HepG2 (cell line): Measurements from ENCODE around the gene HBQ1. TPM values are rescaled to one million over a fixed set of nuclear protein-coding genes. Genes with fewer than 3 reads are reported as not detected.

ENCODE experiments used
- BRD4 ChIP-seq: sonication (generic); formaldehyde crosslinking; IDR thresholded peaks from 2 replicates; pipeline ENCODE4 v1.4.0; 2020; ENCODE audit warnings: missing genetic modification reagents
- CREB1 ChIP-seq, 2 experiments: fragments of 450-650 bp in 1 of 2; IDR thresholded peaks; 2 replicates each; pipeline ENCODE4 v1.6.1; 2016 to 2017; ENCODE audit warnings: control low read depth in 1 of 2, mild to moderate bottlenecking in 1 of 2, missing compliant biosample characterization in 1 of 2, missing genetic modification characterization in 1 of 2
- EHMT2 ChIP-seq: fragments of 200-600 bp; sonication (generic); IDR thresholded peaks from 2 replicates; pipeline ENCODE4 v1.7.0; 2017; ENCODE audit warnings: antibody characterized with exemption, low read depth, low read length, borderline replicate concordance
- FOSL2 ChIP-seq: sonication (generic); formaldehyde crosslinking; IDR thresholded peaks from 2 replicates; pipeline ENCODE4 v1.4.0; 2020; ENCODE audit warnings: missing genetic modification reagents
- IRF2 ChIP-seq: IDR thresholded peaks from 2 replicates; pipeline ENCODE4 v1.6.1; 2018; ENCODE audit warnings: missing genetic modification reagents, missing compliant biosample characterization
- MEIS1 ChIP-seq: sonication (generic); formaldehyde crosslinking; IDR thresholded peaks from 2 replicates; pipeline ENCODE4 v1.9.0; 2021; ENCODE audit warnings: mild to moderate bottlenecking, missing genetic modification reagents, moderate library complexity, borderline replicate concordance
- PAWR ChIP-seq: sonication (generic); formaldehyde crosslinking; IDR thresholded peaks from 2 replicates; pipeline ENCODE4 v1.4.0; 2020; ENCODE audit warnings: missing genetic modification reagents, mild to moderate bottlenecking, borderline replicate concordance
- PRMT3 ChIP-seq: sonication (generic); formaldehyde crosslinking; IDR thresholded peaks from 2 replicates; pipeline ENCODE4 v1.8.1; 2022; ENCODE audit warnings: low read depth, mild to moderate bottlenecking, moderate library complexity, missing genetic modification reagents, borderline replicate concordance
- SP1 ChIP-seq, 2 experiments: fragments of 450-650 bp in 1 of 2; sonication (generic) in 1 of 2; formaldehyde crosslinking in 1 of 2; IDR thresholded peaks; 2 replicates each; pipeline versions ENCODE4 v1.4.0 to v1.6.1; 2016 to 2020; ENCODE audit warnings: missing genetic modification reagents in 1 of 2
- TCF7 ChIP-seq: sonication (generic); IDR thresholded peaks from 2 replicates; pipeline ENCODE4 v1.6.1; 2016; ENCODE audit warnings: antibody characterized with exemption, low read depth
- THAP11 ChIP-seq: IDR thresholded peaks from 2 replicates; pipeline ENCODE4 v1.6.1; 2016; ENCODE audit warnings: missing biosample characterization, missing genetic modification reagents
- ZFAT ChIP-seq: sonication (generic); formaldehyde crosslinking; conservative IDR thresholded peaks from 2 replicates; pipeline ENCODE4 v1.8.1; 2023; ENCODE audit warnings: missing genetic modification reagents, inconsistent platforms
- ZNF260 ChIP-seq: sonication (generic); formaldehyde crosslinking; IDR thresholded peaks from 2 replicates; pipeline ENCODE4 v1.4.0; 2020; ENCODE audit warnings: missing genetic modification reagents, low read depth, mild to moderate bottlenecking, borderline replicate concordance
- ZNF263 ChIP-seq: sonication (generic); formaldehyde crosslinking; IDR thresholded peaks from 2 replicates; pipeline ENCODE4 v1.4.0; 2020; ENCODE audit warnings: missing genetic modification reagents
- ZNF432 ChIP-seq: sonication (generic); formaldehyde crosslinking; IDR thresholded peaks from 2 replicates; pipeline ENCODE4 v1.5.0; 2020; ENCODE audit warnings: missing genetic modification reagents, mild to moderate bottlenecking, borderline replicate concordance
- ZNF496 ChIP-seq: sonication (generic); formaldehyde crosslinking; IDR thresholded peaks from 2 replicates; pipeline ENCODE4 v1.8.1; 2023; ENCODE audit warnings: mild to moderate bottlenecking, moderate library complexity, missing genetic modification reagents; ENCODE audit not compliant: insufficient replicate concordance
- ZNF552 ChIP-seq: sonication (generic); formaldehyde crosslinking; IDR thresholded peaks from 2 replicates; pipeline ENCODE4 v1.9.0; 2022; ENCODE audit warnings: missing genetic modification reagents, mild to moderate bottlenecking, borderline replicate concordance
- ZNF562 ChIP-seq: sonication (generic); formaldehyde crosslinking; IDR thresholded peaks from 2 replicates; pipeline ENCODE4 v1.8.0; 2022; ENCODE audit warnings: missing genetic modification reagents, borderline replicate concordance
- ZNF598 ChIP-seq: sonication (generic); formaldehyde crosslinking; IDR thresholded peaks from 2 replicates; pipeline ENCODE4 v1.5.1; 2020; ENCODE audit warnings: mild to moderate bottlenecking, missing genetic modification reagents, borderline replicate concordance
- ZNF773 ChIP-seq: sonication (generic); formaldehyde crosslinking; IDR thresholded peaks from 2 replicates; pipeline ENCODE4 v1.4.0; 2020; ENCODE audit warnings: missing genetic modification reagents, borderline replicate concordance
- ZSCAN20 ChIP-seq: sonication (generic); formaldehyde crosslinking; IDR thresholded peaks from 2 replicates; pipeline ENCODE4 v1.4.0; 2020; ENCODE audit warnings: missing genetic modification reagents, mild to moderate bottlenecking, borderline replicate concordance
- ZSCAN22 ChIP-seq: sonication (generic); formaldehyde crosslinking; IDR thresholded peaks from 2 replicates; pipeline ENCODE4 v1.4.0; 2020; ENCODE audit warnings: mild to moderate bottlenecking, missing genetic modification reagents
- polyA plus RNA-seq, 8 experiments: library from polyadenylated mRNA; depleted of rRNA in 3 of 8; stranded (reverse) in 7 of 8; unstranded in 1 of 8; fragments of >200 nt; fragmentation: Illumina TruSeq in 4 of 8; extraction: Trizol in 4 of 8; gene quantifications; 2 replicates each; pipeline versions ENCODE4 v1.2.1 to v1.2.3, GENCODE V29; 2011 to 2016; ENCODE audit warnings: low read depth in 4 of 8, missing spikeins in 1 of 8, mixed read lengths in 1 of 8; ENCODE audit not compliant: insufficient read depth in 1 of 8
- total RNA-seq, 5 experiments: library from RNA; depleted of rRNA; stranded (reverse); fragments of >200 nt; fragmentation: Illumina TruSeq; extraction: Trizol; gene quantifications; 2 replicates each; pipeline ENCODE4 v1.2.3, GENCODE V29; 2016; ENCODE audit warnings: low read depth in 1 of 5
- TF ChIP-seq, protein P1 (sequence below), 2 experiments: sonication (generic) in 1 of 2; formaldehyde crosslinking in 1 of 2; IDR thresholded peaks; 2 replicates each; pipeline versions ENCODE4 v1.4.0 to v1.6.1; 2016 to 2020; ENCODE audit warnings: borderline replicate concordance in 1 of 2, low read depth in 1 of 2, mild to moderate bottlenecking in 1 of 2, missing genetic modification reagents in 1 of 2
- TF ChIP-seq, protein P2 (sequence below): IDR thresholded peaks from 2 replicates; pipeline ENCODE4 v1.6.1; 2016; ENCODE audit warnings: control low read depth

The HBQ1 gene
- total and polyA plus RNA-seq, 2 of the 13 experiments (the other 11 are each of a cell fraction or from before 2014, with no cell fraction given): 4.9 to 7.4 TPM

DNA sequence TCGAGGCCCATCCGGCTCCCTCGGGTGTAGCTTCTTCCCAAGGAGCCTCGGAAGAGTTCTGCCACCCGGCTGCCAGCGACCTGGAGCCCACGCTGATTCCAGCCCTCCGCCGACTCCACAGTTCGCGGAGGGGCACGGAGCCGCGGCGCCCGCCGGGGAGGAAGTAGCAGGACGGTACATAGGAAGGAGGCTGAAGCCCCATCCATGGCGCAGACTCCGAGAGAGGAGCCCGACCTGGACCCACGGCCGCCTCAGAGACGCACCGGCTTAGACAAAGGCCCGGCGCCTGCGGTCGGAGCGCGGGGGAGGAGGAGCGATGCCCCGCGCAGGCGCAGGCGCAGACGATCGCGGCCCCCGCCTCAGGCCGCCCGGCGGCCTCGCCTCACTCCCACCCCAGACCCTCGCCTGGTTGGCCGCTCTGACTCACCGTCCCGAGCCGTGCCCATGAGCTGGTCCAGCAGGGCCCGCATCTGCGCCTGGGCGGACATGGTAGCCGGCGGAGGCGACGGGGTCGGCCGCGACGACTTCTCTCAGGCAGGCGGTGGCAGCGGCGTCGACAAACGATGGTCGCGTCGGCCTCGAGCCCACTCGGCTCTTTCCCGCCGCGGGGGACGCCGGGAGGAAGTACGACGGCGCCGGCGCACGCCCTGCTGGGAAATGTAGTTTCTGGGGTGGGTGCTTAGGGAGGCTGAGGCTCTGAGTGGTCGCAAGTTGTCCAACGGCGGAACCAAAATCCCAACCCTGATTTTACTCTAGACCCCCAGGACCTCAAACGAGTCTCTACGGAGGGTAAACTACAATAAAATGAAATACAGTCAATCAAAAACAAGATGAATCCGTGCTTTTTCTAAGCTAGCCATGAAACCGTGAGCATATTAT is 48.8 kb downstream of the HBQ1 start, which contains the start of gene LUC7L (continued):
- TF ChIP-seq MEIS1 (CRISPR knock-in tag) (peak; percentile 78; the same call in 1 of the 2 replicates), ZSCAN20 (CRISPR knock-in tag) (peak; percentile 69; the same call in 1 of the 2 replicates), IRF2 (CRISPR knock-in tag) (peak; percentile 87), FOSL2 (CRISPR knock-in tag) (peak; percentile 71), ZFAT (CRISPR knock-in tag) (peak; percentile 91), ZNF260 (CRISPR knock-in tag) (no peak), PAWR (CRISPR knock-in tag) (no peak; the same call in 1 of the 2 replicates), ZNF496 (CRISPR knock-in tag) (no peak), PRMT3 (CRISPR knock-in tag) (peak; percentile 16; the same call in 1 of the 2 replicates), ZNF432 (CRISPR knock-in tag) (no peak), EHMT2 (no peak), CREB1 (IDR thresholded peaks at IDR 0.05) (peak; percentile 90), CREB1 (CRISPR knock-in tag; IDR thresholded peaks at IDR 0.05) (peak; percentile 96), SP1 (IDR thresholded peaks at IDR 0.05) (no peak), SP1 (CRISPR knock-in tag; IDR thresholded peaks at IDR 0.05) (peak; percentile 43; the same call in 1 of the 2 replicates), TCF7 (no peak), ZNF552 (peak; percentile 84; the same call in 1 of the 2 replicates), THAP11 (CRISPR knock-in tag) (peak; percentile 100), BRD4 (CRISPR knock-in tag) (peak; percentile 93), ZSCAN22 (CRISPR knock-in tag) (no peak), ZNF263 (peak; percentile 76), ZNF773 (CRISPR knock-in tag) (no peak; the same call in none of the 2 replicates), ZNF562 (no peak), ZNF598 (CRISPR knock-in tag) (peak; percentile 88; the same call in 1 of the 2 replicates)
- TF ChIP-seq, protein P1, sequence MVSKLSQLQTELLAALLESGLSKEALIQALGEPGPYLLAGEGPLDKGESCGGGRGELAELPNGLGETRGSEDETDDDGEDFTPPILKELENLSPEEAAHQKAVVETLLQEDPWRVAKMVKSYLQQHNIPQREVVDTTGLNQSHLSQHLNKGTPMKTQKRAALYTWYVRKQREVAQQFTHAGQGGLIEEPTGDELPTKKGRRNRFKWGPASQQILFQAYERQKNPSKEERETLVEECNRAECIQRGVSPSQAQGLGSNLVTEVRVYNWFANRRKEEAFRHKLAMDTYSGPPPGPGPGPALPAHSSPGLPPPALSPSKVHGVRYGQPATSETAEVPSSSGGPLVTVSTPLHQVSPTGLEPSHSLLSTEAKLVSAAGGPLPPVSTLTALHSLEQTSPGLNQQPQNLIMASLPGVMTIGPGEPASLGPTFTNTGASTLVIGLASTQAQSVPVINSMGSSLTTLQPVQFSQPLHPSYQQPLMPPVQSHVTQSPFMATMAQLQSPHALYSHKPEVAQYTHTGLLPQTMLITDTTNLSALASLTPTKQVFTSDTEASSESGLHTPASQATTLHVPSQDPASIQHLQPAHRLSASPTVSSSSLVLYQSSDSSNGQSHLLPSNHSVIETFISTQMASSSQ (IDR thresholded peaks at IDR 0.05; ENCODE audit: low read depth): no peak
- TF ChIP-seq, protein P1 (CRISPR knock-in tag; IDR thresholded peaks at IDR 0.05; ENCODE audit: borderline replicate concordance): no peak
- TF ChIP-seq, protein P2, sequence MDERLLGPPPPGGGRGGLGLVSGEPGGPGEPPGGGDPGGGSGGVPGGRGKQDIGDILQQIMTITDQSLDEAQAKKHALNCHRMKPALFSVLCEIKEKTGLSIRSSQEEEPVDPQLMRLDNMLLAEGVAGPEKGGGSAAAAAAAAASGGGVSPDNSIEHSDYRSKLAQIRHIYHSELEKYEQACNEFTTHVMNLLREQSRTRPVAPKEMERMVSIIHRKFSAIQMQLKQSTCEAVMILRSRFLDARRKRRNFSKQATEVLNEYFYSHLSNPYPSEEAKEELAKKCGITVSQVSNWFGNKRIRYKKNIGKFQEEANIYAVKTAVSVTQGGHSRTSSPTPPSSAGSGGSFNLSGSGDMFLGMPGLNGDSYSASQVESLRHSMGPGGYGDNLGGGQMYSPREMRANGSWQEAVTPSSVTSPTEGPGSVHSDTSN (CRISPR knock-in tag): no peak
